MM.1S (cell line): ENCODE measurements around the gene MAP3K20.

Experiments used
- DNase-seq: peaks from one replicate; pipeline ENCODE4 v3.0.0-alpha.2; 2015
- H2AFZ ChIP-seq: fragments of 300-600 bp; sonication (generic); 2 replicates; pipeline ENCODE4 v1.6.0; 2016; ENCODE audit warnings: antibody characterized with exemption, low read length
- H3F3A ChIP-seq: fragments of 300-600 bp; sonication (generic); 2 replicates; pipeline ENCODE4 v1.6.1; 2016; ENCODE audit warnings: mild to moderate bottlenecking, antibody characterized with exemption, low read length, moderate library complexity, mixed read lengths; ENCODE audit not compliant: insufficient read depth
- H3K27ac ChIP-seq: fragments of 300-600 bp; sonication (generic); 2 replicates; pipeline ENCODE4 v1.5.1; 2016; ENCODE audit warnings: mild to moderate bottlenecking, low read length
- H3K27me3 ChIP-seq: fragments of 300-600 bp; sonication (generic); replicated peaks from 2 replicates; pipeline ENCODE4 v1.6.0; 2016; ENCODE audit warnings: low read length; ENCODE audit not compliant: insufficient read depth
- H3K36me3 ChIP-seq: fragments of 300-600 bp; sonication (generic); replicated peaks from 2 replicates; pipeline ENCODE4 v1.6.1; 2016; ENCODE audit warnings: mild to moderate bottlenecking, low read length, mixed read lengths; ENCODE audit not compliant: insufficient read depth
- H3K4me1 ChIP-seq: fragments of 300-600 bp; sonication (generic); 2 replicates; pipeline ENCODE4 v1.6.1; 2016; ENCODE audit warnings: low read length, mixed read lengths
- H3K4me2 ChIP-seq: fragments of 300-600 bp; sonication (generic); 2 replicates; pipeline ENCODE4 v1.6.0; 2016; ENCODE audit warnings: low read depth, low read length
- H3K4me3 ChIP-seq: fragments of 300-600 bp; sonication (generic); 2 replicates; pipeline ENCODE4 v1.5.1; 2016; ENCODE audit warnings: low read length, mixed read lengths
- H3K79me2 ChIP-seq: fragments of 300-600 bp; sonication (generic); 2 replicates; pipeline ENCODE4 v1.6.1; 2016; ENCODE audit warnings: mixed run types, low read length, mixed read lengths
- H3K9ac ChIP-seq: fragments of 300-600 bp; sonication (generic); 2 replicates; pipeline ENCODE4 v1.6.1; 2016; ENCODE audit warnings: low read length, mixed read lengths
- H3K9me2 ChIP-seq: fragments of 300-600 bp; sonication (generic); replicated peaks from 2 replicates; pipeline ENCODE4 v1.6.1; 2016; ENCODE audit warnings: mild to moderate bottlenecking, low read length, mixed read lengths; ENCODE audit not compliant: insufficient read depth
- H3K9me3 ChIP-seq: fragments of 300-600 bp; sonication (generic); replicated peaks from 2 replicates; pipeline ENCODE4 v1.6.1; 2016; ENCODE audit warnings: mild to moderate bottlenecking, low read length, mixed read lengths; ENCODE audit not compliant: insufficient read depth
- H4K20me1 ChIP-seq: fragments of 300-600 bp; sonication (generic); 2 replicates; pipeline ENCODE4 v1.6.1; 2016; ENCODE audit warnings: mild to moderate bottlenecking, low read length, moderate library complexity, mixed read lengths; ENCODE audit not compliant: insufficient read depth
- EZH2 ChIP-seq: fragments of 300-600 bp; sonication (generic); optimal IDR thresholded peaks from 2 replicates; pipeline ENCODE3; 2017; ENCODE audit warnings: low read depth, mild to moderate bottlenecking, antibody characterized with exemption, low read length, mixed read lengths
- EZH2phosphoT487 ChIP-seq: fragments of 300-600 bp; sonication (generic); IDR thresholded peaks from 2 replicates; pipeline ENCODE4 v1.6.1; 2018; ENCODE audit warnings: antibody characterized with exemption, low read length
- TF ChIP-seq, protein P1 (sequence below): fragments of 300-600 bp; sonication (generic); IDR thresholded peaks from 2 replicates; pipeline ENCODE4 v1.5.1; 2016; ENCODE audit warnings: antibody characterized with exemption, low read length, mixed read lengths

The MAP3K20 gene

DNA sequence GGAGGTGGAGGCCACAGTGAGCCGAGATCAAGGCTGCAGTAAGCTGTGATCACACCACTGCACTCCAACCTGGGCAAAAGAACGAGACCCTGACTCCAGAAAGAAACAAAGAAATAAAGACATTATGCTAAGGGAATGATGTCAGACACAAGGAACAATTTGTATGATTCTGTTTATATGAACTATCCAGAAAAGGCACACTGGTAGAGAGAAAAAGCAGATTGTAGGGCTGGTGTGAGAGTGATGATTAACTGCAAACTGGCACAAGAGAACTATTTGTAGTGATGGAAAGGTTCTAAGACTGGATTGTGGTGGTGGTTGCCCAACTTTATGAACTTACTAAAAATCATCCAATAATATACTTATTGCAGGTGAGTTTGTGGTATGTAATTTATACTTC lies 106.3 kb downstream of the MAP3K20 start:
- H4K20me1 ChIP-seq: no peaks in the 10 kb centered on the region
- no peaks in the 10 kb centered on the region for H3K36me3 ChIP-seq
- H3K9ac ChIP-seq: no peak overlapping the region
- H2AFZ ChIP-seq: no peak overlapping the region
- TF ChIP-seq, protein P1, sequence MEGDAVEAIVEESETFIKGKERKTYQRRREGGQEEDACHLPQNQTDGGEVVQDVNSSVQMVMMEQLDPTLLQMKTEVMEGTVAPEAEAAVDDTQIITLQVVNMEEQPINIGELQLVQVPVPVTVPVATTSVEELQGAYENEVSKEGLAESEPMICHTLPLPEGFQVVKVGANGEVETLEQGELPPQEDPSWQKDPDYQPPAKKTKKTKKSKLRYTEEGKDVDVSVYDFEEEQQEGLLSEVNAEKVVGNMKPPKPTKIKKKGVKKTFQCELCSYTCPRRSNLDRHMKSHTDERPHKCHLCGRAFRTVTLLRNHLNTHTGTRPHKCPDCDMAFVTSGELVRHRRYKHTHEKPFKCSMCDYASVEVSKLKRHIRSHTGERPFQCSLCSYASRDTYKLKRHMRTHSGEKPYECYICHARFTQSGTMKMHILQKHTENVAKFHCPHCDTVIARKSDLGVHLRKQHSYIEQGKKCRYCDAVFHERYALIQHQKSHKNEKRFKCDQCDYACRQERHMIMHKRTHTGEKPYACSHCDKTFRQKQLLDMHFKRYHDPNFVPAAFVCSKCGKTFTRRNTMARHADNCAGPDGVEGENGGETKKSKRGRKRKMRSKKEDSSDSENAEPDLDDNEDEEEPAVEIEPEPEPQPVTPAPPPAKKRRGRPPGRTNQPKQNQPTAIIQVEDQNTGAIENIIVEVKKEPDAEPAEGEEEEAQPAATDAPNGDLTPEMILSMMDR: no peak
- TF ChIP-seq EZH2phosphoT487: no peak
- no peak for TF ChIP-seq EZH2
- H3K79me2 ChIP-seq: no peaks in the 10 kb centered on the region
- no peak overlapping the region for H3K4me3 ChIP-seq
- no peak for DNase-seq
- no peaks in the 10 kb centered on the region for H3K9me2 ChIP-seq
- no peaks in the 10 kb centered on the region for H3K9me3 ChIP-seq
- no peak overlapping the region for H3K4me2 ChIP-seq
- H3K27me3 ChIP-seq: no peaks in the 10 kb centered on the region
- H3K4me1 ChIP-seq: no peaks in the 10 kb centered on the region
- no peaks in the 10 kb centered on the region for H3F3A ChIP-seq
- no peak overlapping the region for H3K27ac ChIP-seq

- no peaks in the 10 kb centered on the region for H3K79me2 ChIP-seq
- no peaks in the 10 kb centered on the region for H3K4me1 ChIP-seq
- no peak overlapping the region for H2AFZ ChIP-seq
- H3F3A ChIP-seq: no peaks in the 10 kb centered on the region
- no peaks in the 10 kb centered on the region for H3K9me3 ChIP-seq
- H3K27me3 ChIP-seq: no peaks in the 10 kb centered on the region
- DNase-seq: no peak
- no peak overlapping the region for H3K9ac ChIP-seq
- H4K20me1 ChIP-seq: no peaks in the 10 kb centered on the region
- TF ChIP-seq, protein P1: no peak
- no peak for TF ChIP-seq EZH2phosphoT487
- no peak for TF ChIP-seq EZH2
- H3K27ac ChIP-seq: no peak overlapping the region
- H3K9me2 ChIP-seq: no peaks in the 10 kb centered on the region
- no peak overlapping the region for H3K4me2 ChIP-seq
- H3K36me3 ChIP-seq: no peaks in the 10 kb centered on the region
- no peak overlapping the region for H3K4me3 ChIP-seq
Observed at GRCh38 chr2:173184031-173185004, 108.7 kb downstream of the MAP3K20 start.

GRCh38 chr2:173185437-173185836 lies 109.8 kb downstream of the MAP3K20 start:
- Histone ChIP-seq H3K27ac (no peak overlapping the region), H3K4me2 (no peak overlapping the region), H3K4me3 (no peak overlapping the region), H3K9ac (no peak overlapping the region), H3K36me3 (no peaks in the 10 kb centered on the region), H3F3A (no peaks in the 10 kb centered on the region), H3K79me2 (no peaks in the 10 kb centered on the region), H2AFZ (no peak overlapping the region), H4K20me1 (no peaks in the 10 kb centered on the region), H3K9me2 (no peaks in the 10 kb centered on the region), H3K4me1 (no peaks in the 10 kb centered on the region), H3K27me3 (no peaks in the 10 kb centered on the region), H3K9me3 (no peaks in the 10 kb centered on the region)
- no peak for DNase-seq
- TF ChIP-seq, protein P1: no peak
